Measurements from ENCODE around the gene TTC17.

TTC17 gene

GRCh38 chr11:43378897-43379296, 20.2 kb downstream of the TTC17 start:
- ChIA-PET CTCF (interaction anchor here (0.7 kb wide), 1 partner anchor 31 kb away, joined by 3 read pairs; no protein-coding TSS in a partner anchor), POLR2A (ENCODE audit: low non-redundant PET) (no interaction called here)

DNA sequence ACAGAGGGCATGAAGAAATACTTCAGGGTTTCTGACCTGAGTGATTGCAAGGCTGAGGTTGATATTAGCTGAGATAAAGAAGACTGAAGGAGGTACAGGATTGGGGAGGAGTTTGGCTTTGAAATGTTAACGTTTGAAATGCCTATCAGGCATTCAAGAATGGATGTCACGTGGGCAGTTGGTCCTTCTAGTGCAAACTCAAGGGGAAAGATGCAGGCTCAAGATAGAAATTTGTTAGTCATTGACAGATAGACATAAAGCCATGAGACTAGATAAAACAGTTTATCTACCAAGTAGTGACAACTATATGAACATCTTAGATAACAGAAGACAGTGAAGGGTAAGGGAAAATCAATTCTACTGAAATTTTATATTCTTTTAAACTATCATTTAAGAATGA, 23.1 kb downstream of the TTC17 start:
- ChIA-PET CTCF (interaction anchor here (0.7 kb wide), 1 partner anchor 728 kb away, joined by 3 read pairs; no protein-coding TSS in a partner anchor), POLR2A (ENCODE audit: low non-redundant PET) (no interaction called here)
- H3K27ac ChIP-seq, result no peak overlapping the region
- DNase-seq (ENCODE audit: low spot score), result no peak
- TF ChIP-seq, protein P1, sequence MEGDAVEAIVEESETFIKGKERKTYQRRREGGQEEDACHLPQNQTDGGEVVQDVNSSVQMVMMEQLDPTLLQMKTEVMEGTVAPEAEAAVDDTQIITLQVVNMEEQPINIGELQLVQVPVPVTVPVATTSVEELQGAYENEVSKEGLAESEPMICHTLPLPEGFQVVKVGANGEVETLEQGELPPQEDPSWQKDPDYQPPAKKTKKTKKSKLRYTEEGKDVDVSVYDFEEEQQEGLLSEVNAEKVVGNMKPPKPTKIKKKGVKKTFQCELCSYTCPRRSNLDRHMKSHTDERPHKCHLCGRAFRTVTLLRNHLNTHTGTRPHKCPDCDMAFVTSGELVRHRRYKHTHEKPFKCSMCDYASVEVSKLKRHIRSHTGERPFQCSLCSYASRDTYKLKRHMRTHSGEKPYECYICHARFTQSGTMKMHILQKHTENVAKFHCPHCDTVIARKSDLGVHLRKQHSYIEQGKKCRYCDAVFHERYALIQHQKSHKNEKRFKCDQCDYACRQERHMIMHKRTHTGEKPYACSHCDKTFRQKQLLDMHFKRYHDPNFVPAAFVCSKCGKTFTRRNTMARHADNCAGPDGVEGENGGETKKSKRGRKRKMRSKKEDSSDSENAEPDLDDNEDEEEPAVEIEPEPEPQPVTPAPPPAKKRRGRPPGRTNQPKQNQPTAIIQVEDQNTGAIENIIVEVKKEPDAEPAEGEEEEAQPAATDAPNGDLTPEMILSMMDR (conservative IDR thresholded peaks at IDR 0.05; ENCODE audit: low read depth), result no peak

More at GRCh38 chr11:43378897-43379296, 20.2 kb downstream of the TTC17 start:
- no peak for DNase-seq (ENCODE audit: low spot score)
- H3K27ac ChIP-seq, result no peak overlapping the region
- TF ChIP-seq, protein P1 (conservative IDR thresholded peaks at IDR 0.05; ENCODE audit: low read depth), result no peak

- DNase-seq (ENCODE audit: low spot score), result no peak
- POLR2A ChIA-PET (ENCODE audit: low non-redundant PET), result no interaction called here
- CTCF ChIA-PET, result no interaction called here
Observed at GRCh38 chr11:43382614-43383013, 23.9 kb downstream of the TTC17 start.

GRCh38 chr11:43384393-43384792, 25.7 kb downstream of the TTC17 start:
- DNase-seq (ENCODE audit: low spot score), result no peak
- ChIA-PET CTCF (no interaction called here), POLR2A (ENCODE audit: low non-redundant PET) (no interaction called here)
- TF ChIP-seq, protein P1 (conservative IDR thresholded peaks at IDR 0.05; ENCODE audit: low read depth), result no peak
- no peak overlapping the region for H3K27ac ChIP-seq

More at GRCh38 chr11:43382614-43383013, 23.9 kb downstream of the TTC17 start:
- no peak overlapping the region for H3K27ac ChIP-seq
- TF ChIP-seq, protein P1 (conservative IDR thresholded peaks at IDR 0.05; ENCODE audit: low read depth), result no peak

DNA sequence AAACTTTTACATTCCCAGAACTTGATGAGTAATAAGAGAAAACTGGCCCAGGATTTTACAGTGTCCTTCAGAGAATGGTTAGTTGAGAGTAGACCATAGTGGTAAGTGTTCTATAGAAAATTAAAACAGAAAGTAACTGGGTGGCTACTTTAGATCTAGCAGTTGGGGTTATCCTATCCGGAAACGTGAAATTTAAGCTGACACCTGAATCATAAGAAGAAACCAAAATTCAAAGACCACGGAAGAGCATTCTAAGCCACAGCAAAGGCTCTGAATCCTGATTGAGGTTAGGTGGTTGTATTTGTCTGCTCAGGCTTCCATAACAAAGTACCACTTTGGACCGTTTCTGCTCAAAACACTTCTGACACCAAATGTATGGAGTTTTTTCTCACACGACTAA, 34.0 kb downstream of the TTC17 start:
- no peak for DNase-seq (ENCODE audit: low spot score)
- no peak overlapping the region for H3K27ac ChIP-seq
- CTCF ChIA-PET, result interaction anchor here (0.6 to 0.9 kb wide), 2 partner anchors 26 to 70 kb away, joined by 3 to 4 read pairs; no protein-coding TSS in a partner anchor
- POLR2A ChIA-PET (ENCODE audit: low non-redundant PET), result no interaction called here
- TF ChIP-seq, protein P1 (conservative IDR thresholded peaks at IDR 0.05; ENCODE audit: low read depth), result no peak

DNA sequence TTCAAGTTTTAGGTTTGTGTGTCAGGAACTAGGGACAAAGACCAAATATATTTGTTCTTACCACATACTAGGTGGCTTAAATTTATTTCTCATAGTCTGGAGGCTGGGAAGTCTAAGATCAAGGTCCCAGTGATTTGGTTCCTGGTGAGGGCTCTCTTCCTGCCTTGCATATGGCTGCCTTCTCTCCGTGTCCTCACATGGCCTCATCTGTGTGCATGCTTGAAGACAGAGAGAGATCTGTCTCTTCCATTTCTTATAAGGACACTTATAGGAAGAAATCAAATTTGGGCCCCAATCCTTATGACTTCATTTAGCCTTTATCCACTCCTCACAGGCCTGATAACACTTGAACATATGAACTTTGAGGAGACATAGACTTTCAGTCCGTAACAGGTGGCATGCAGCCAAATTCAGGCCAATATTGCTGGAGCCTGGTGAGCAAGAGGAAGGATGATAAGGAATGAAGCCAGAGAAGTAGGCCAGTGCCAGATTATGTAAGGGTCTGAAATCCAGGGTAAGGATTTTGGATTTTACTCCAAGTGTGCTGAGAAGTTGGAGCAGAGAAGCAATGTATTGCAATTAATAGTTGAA, 35.1 kb downstream of the TTC17 start:
- ChIA-PET POLR2A (ENCODE audit: low non-redundant PET) (no interaction called here), CTCF (interaction anchor here (0.6 kb wide), 1 partner anchor 80 kb away, joined by 3 read pairs; no protein-coding TSS in a partner anchor)
- TF ChIP-seq, protein P1 (conservative IDR thresholded peaks at IDR 0.05; ENCODE audit: low read depth), result no peak
- no peak overlapping the region for H3K27ac ChIP-seq
- no peak for DNase-seq (ENCODE audit: low spot score)
